Suprapubic skin (tissue), 3 donors: ENCODE results near the gene WDR45B.

Experiments used
- POLR2AphosphoS5 ChIP-seq, 3 donors: sonication (generic); formaldehyde crosslinking; IDR thresholded peaks; one replicate each; pipeline ENCODE4 v1.6.1; 2017; ENCODE audit warnings: antibody characterized with exemption in 3 of 3
- TF ChIP-seq, protein P1 (sequence below), 2 donors: fragments of 200-600 bp in 1 of 2; fragments of 450-650 bp in 1 of 2; sonication (generic) in 1 of 2; IDR thresholded peaks; one replicate each; pipeline ENCODE4 v1.5.1; 2016 to 2019; ENCODE audit warnings: antibody characterized with exemption in 2 of 2, mild to moderate bottlenecking in 1 of 2, moderate library complexity in 1 of 2

DNA sequence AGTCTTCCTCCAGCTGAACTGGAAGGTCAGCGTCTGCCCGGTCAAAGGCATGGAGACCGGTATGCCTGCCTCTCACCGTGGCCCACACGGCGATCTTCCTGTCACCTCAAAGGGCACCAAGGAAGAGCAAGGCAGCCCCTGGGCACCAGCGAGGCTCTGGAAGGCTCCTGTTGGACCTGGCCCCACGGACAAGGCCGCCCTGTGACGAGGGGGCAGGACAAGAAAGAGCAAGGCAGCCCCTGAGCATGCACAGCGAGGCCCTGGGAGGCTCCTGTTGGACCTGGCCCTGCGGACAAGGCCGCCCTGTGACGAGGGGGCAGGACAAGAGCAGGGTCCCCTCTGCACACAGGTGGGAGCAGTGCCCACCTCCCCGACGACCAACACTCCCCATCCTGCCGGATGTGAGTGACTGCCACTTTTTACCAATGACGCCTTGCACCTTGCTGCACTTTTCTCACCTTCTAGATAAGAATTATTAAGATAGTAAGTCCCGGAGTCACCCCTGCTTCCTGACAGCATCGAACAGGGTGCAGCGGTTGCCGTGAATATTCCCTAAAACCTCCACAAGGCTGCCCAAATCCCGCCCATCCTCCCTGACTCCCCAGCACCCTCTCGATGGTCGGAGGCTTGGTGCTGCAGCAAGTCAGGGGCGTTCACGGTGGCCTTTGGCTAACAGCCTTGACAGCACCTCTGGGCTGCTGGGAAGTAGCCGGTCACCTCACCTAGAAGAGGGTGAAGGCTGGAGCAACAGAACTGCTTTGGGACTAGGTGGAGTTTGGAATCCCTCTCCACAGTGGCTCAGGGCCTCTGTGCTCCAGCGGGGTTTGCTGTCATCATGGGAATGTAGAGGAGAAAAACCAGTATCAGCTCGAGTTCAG lies 5.6 kb upstream of the WDR45B start:
- TF ChIP-seq, protein P1, sequence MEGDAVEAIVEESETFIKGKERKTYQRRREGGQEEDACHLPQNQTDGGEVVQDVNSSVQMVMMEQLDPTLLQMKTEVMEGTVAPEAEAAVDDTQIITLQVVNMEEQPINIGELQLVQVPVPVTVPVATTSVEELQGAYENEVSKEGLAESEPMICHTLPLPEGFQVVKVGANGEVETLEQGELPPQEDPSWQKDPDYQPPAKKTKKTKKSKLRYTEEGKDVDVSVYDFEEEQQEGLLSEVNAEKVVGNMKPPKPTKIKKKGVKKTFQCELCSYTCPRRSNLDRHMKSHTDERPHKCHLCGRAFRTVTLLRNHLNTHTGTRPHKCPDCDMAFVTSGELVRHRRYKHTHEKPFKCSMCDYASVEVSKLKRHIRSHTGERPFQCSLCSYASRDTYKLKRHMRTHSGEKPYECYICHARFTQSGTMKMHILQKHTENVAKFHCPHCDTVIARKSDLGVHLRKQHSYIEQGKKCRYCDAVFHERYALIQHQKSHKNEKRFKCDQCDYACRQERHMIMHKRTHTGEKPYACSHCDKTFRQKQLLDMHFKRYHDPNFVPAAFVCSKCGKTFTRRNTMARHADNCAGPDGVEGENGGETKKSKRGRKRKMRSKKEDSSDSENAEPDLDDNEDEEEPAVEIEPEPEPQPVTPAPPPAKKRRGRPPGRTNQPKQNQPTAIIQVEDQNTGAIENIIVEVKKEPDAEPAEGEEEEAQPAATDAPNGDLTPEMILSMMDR (IDR thresholded peaks at IDR 0.05), result no peak
- TF ChIP-seq POLR2AphosphoS5 (IDR thresholded peaks at IDR 0.05), result no peak
